GM18951 (cell line): ENCODE data around the gene PFKFB4.
"Not testable (repeated sequence)": the region's sequence is repeated elsewhere in the genome, so short reads cannot be mapped to it uniquely, and the experiment has no call there.

ENCODE experiments used
- POLR2A ChIP-seq: IDR thresholded peaks from 4 replicates; pipeline ENCODE4 v1.6.1; 2011; ENCODE audit warnings: mild to moderate bottlenecking; ENCODE audit not compliant: insufficient read length, insufficient read depth; ENCODE audit errors: extremely low read depth
- in situ Hi-C: fragments of 300-500 bp; cut with MboI; formaldehyde crosslinking; loops from one replicate; pipeline ENCODE4 v1.12.0; 2022; ENCODE audit warnings: low sequenced_read_pairs, mixed read lengths, inconsistent platforms; ENCODE audit not compliant: unreplicated experiment

PFKFB4 gene

GRCh38 chr3:48502728-48503168 lies 53.9 kb downstream of the PFKFB4 start:
- no peak for TF ChIP-seq POLR2A
- in situ Hi-C loops: no loop called here

GRCh38 chr3:48502121-48502520 lies 54.5 kb downstream of the PFKFB4 start:
- no peak for TF ChIP-seq POLR2A
- in situ Hi-C loops: no loop called here

- no peak for TF ChIP-seq POLR2A
- in situ Hi-C loops: no loop called here
These were observed 55.4 kb downstream of the PFKFB4 start for GRCh38 chr3:48501196-48501595.

GRCh38 chr3:48500656-48501055 lies 55.9 kb downstream of the PFKFB4 start:
- in situ Hi-C loops: no loop called here
- no peak for TF ChIP-seq POLR2A

- in situ Hi-C loops: no loop called here
- no peak for TF ChIP-seq POLR2A
These were observed 63.5 kb downstream of the PFKFB4 start for GRCh38 chr3:48493203-48493501.

- TF ChIP-seq POLR2A: no peak
- in situ Hi-C loops: no loop called here
These were observed 64.0 kb downstream of the PFKFB4 start for GRCh38 chr3:48492461-48493202.

- TF ChIP-seq POLR2A: no peak
- in situ Hi-C loops: no loop called here
These were observed 69.7 kb downstream of the PFKFB4 start for GRCh38 chr3:48486952-48487351.

GRCh38 chr3:48482822-48483221 lies 73.8 kb downstream of the PFKFB4 start:
- in situ Hi-C loops: not testable (repeated sequence)

GRCh38 chr3:48480891-48481290 lies 75.7 kb downstream of the PFKFB4 start:
- in situ Hi-C loops: not testable (repeated sequence)

GRCh38 chr3:48478626-48479555 lies 77.7 kb downstream of the PFKFB4 start:
- in situ Hi-C loops: no loop called here
- TF ChIP-seq POLR2A: no peak

GRCh38 chr3:48477959-48478520 lies 78.6 kb downstream of the PFKFB4 start:
- no peak for TF ChIP-seq POLR2A
- in situ Hi-C loops: no loop called here

GRCh38 chr3:48476426-48477053 lies 80.1 kb downstream of the PFKFB4 start:
- in situ Hi-C loops: no loop called here
- TF ChIP-seq POLR2A: no peak

- in situ Hi-C loops: no loop called here
These were observed 81.4 kb downstream of the PFKFB4 start for GRCh38 chr3:48475188-48475587.

GRCh38 chr3:48474619-48475018 lies 82.0 kb downstream of the PFKFB4 start:
- TF ChIP-seq POLR2A: no peak
- in situ Hi-C loops: no loop called here

More at GRCh38 chr3:48475188-48475587, 81.4 kb downstream of the PFKFB4 start:
- TF ChIP-seq POLR2A: no peak

GRCh38 chr3:48474031-48474430 lies 82.6 kb downstream of the PFKFB4 start:
- in situ Hi-C loops: not testable (repeated sequence)
